ENCODE results near the gene CPM. TPM values are rescaled to one million over a fixed set of nuclear protein-coding genes. Genes with fewer than 3 reads are reported as not detected.

CPM gene
- total RNA-seq, 1 experiment from 2014 or later = 0.96 TPM

DNA sequence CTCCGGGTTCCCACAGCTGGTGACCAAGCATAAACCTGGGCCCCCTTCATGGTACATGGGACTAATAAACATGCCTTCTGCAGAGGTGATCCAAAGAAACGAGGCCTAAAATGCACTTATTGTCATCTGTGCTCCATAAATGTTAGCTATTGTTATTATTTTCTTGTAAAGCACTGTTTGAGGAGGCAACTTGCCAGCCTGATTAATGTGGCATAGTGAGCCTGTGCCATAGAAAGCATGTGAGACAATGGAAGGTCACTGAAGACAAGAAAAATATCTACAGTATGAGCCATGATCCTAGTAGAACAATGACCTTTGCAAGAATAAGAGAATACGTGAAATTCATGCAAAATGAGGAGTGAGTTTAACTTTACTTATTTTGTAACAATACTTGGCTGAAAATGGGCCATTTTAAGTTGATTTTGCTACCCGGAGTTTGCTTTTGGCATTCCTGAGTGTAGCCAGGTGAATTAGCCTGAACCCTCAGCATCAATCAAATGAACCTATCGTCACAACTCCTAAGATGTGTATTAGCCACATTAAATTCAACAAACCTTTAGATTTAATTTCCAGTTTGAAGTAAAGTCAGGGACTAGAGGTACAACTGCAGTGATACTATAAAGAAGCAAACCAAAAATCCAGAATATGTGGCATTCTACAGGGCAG is 52.2 kb downstream of the CPM start:
- no peak for DNase-seq (ENCODE audit: low spot score)
- Mint-ChIP-seq H3K9me3 (peaks cover 11% of the 10 kb centered on the region), H3K4me3 (no peak overlapping the region), H3K36me3 (no peaks in the 10 kb centered on the region), H3K27ac (no peak overlapping the region), H3K4me1 (no peaks in the 10 kb centered on the region; the same call in 1 of the 2 replicates), H3K27me3 (ENCODE audit: low read depth) (no peaks in the 10 kb centered on the region)
- POLR2A ChIA-PET = no interaction called here
- TF ChIP-seq FOXJ3 (CRISPR knock-in tag; IDR thresholded peaks at IDR 0.05; ENCODE audit: borderline replicate concordance) (no peak), JAZF1 (CRISPR knock-in tag; IDR thresholded peaks at IDR 0.05) (no peak), ZNF232 (CRISPR knock-in tag; IDR thresholded peaks at IDR 0.05) (no peak), NR2C2 (CRISPR knock-in tag; IDR thresholded peaks at IDR 0.05) (no peak), ETV6 (CRISPR knock-in tag; IDR thresholded peaks at IDR 0.05) (no peak)
- TF ChIP-seq, protein P1, sequence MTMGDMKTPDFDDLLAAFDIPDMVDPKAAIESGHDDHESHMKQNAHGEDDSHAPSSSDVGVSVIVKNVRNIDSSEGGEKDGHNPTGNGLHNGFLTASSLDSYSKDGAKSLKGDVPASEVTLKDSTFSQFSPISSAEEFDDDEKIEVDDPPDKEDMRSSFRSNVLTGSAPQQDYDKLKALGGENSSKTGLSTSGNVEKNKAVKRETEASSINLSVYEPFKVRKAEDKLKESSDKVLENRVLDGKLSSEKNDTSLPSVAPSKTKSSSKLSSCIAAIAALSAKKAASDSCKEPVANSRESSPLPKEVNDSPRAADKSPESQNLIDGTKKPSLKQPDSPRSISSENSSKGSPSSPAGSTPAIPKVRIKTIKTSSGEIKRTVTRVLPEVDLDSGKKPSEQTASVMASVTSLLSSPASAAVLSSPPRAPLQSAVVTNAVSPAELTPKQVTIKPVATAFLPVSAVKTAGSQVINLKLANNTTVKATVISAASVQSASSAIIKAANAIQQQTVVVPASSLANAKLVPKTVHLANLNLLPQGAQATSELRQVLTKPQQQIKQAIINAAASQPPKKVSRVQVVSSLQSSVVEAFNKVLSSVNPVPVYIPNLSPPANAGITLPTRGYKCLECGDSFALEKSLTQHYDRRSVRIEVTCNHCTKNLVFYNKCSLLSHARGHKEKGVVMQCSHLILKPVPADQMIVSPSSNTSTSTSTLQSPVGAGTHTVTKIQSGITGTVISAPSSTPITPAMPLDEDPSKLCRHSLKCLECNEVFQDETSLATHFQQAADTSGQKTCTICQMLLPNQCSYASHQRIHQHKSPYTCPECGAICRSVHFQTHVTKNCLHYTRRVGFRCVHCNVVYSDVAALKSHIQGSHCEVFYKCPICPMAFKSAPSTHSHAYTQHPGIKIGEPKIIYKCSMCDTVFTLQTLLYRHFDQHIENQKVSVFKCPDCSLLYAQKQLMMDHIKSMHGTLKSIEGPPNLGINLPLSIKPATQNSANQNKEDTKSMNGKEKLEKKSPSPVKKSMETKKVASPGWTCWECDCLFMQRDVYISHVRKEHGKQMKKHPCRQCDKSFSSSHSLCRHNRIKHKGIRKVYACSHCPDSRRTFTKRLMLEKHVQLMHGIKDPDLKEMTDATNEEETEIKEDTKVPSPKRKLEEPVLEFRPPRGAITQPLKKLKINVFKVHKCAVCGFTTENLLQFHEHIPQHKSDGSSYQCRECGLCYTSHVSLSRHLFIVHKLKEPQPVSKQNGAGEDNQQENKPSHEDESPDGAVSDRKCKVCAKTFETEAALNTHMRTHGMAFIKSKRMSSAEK (CRISPR knock-in tag; IDR thresholded peaks at IDR 0.05; ENCODE audit: borderline replicate concordance) = no peak
- TF ChIP-seq, protein P2, sequence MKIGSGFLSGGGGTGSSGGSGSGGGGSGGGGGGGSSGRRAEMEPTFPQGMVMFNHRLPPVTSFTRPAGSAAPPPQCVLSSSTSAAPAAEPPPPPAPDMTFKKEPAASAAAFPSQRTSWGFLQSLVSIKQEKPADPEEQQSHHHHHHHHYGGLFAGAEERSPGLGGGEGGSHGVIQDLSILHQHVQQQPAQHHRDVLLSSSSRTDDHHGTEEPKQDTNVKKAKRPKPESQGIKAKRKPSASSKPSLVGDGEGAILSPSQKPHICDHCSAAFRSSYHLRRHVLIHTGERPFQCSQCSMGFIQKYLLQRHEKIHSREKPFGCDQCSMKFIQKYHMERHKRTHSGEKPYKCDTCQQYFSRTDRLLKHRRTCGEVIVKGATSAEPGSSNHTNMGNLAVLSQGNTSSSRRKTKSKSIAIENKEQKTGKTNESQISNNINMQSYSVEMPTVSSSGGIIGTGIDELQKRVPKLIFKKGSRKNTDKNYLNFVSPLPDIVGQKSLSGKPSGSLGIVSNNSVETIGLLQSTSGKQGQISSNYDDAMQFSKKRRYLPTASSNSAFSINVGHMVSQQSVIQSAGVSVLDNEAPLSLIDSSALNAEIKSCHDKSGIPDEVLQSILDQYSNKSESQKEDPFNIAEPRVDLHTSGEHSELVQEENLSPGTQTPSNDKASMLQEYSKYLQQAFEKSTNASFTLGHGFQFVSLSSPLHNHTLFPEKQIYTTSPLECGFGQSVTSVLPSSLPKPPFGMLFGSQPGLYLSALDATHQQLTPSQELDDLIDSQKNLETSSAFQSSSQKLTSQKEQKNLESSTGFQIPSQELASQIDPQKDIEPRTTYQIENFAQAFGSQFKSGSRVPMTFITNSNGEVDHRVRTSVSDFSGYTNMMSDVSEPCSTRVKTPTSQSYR (CRISPR knock-in tag; IDR thresholded peaks at IDR 0.05) = no peak
- no peak for ATAC-seq
- CTCF ChIA-PET = interaction anchor here (0.9 kb wide), 1 partner anchor 276 kb away, joined by 4 read pairs; no protein-coding TSS in a partner anchor

DNA sequence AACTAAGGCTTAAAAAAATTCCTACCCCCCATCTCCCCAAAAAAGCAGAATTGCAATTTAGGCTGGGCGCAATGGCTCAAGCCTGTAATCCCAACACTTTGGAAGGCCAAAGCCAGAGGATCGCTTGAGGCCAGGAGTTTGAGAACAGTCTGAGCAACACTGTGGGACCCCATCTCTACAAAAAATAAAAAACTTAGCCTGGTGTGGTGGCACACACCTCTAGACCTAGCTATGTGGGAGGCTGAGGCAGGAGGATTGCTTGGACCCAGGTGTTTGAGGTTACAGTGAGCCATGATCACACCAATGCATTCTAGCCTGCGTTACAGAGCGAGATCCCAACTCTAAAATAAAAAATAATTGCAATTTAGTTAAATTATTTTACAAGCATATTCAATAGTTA is 54.1 kb downstream of the CPM start:
- no peaks in the 10 kb centered on the region for H3K36me3 Mint-ChIP-seq
- H3K9me3 Mint-ChIP-seq = peaks cover 11% of the 10 kb centered on the region
- no peak overlapping the region for H3K4me3 Mint-ChIP-seq
- no peaks in the 10 kb centered on the region for H3K27me3 Mint-ChIP-seq (ENCODE audit: low read depth)
- ChIA-PET CTCF (no interaction called here), POLR2A (no interaction called here)
- no peaks in the 10 kb centered on the region for H3K4me1 Mint-ChIP-seq
- DNase-seq (ENCODE audit: low spot score) (no peak), ATAC-seq (no peak)
- no peak for TF ChIP-seq ZNF232 (CRISPR knock-in tag; IDR thresholded peaks at IDR 0.05)
- TF ChIP-seq, protein P3, sequence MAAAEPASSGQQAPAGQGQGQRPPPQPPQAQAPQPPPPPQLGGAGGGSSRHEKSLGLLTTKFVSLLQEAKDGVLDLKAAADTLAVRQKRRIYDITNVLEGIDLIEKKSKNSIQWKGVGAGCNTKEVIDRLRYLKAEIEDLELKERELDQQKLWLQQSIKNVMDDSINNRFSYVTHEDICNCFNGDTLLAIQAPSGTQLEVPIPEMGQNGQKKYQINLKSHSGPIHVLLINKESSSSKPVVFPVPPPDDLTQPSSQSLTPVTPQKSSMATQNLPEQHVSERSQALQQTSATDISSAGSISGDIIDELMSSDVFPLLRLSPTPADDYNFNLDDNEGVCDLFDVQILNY (CRISPR knock-in tag; IDR thresholded peaks at IDR 0.05) = no peak
- no peak overlapping the region for H3K27ac Mint-ChIP-seq

DNA sequence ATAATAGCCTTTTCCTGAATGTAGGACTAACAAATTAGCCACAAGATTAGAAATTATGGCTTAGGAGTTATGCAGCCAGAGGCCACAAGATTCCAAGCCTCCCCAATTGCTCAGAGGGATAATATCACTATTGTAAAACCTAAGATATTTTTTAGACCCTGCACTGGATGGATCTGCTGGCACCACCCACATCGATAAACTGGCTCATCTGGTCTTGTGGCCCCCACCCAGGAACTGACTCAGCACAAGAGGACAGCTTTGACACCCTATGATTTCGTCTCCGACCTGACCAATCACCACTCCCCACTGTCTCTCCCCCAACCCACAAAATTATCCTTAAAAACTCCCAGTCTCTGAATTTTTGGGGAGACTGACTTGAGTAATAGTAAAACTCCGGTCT is 54.7 kb downstream of the CPM start:
- ChIA-PET POLR2A (no interaction called here), CTCF (no interaction called here)
- no peak for ATAC-seq
- TF ChIP-seq, protein P4, sequence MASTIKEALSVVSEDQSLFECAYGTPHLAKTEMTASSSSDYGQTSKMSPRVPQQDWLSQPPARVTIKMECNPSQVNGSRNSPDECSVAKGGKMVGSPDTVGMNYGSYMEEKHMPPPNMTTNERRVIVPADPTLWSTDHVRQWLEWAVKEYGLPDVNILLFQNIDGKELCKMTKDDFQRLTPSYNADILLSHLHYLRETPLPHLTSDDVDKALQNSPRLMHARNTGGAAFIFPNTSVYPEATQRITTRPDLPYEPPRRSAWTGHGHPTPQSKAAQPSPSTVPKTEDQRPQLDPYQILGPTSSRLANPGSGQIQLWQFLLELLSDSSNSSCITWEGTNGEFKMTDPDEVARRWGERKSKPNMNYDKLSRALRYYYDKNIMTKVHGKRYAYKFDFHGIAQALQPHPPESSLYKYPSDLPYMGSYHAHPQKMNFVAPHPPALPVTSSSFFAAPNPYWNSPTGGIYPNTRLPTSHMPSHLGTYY (CRISPR knock-in tag; IDR thresholded peaks at IDR 0.05) = no peak
- no peak for DNase-seq (ENCODE audit: low spot score)
- no peak overlapping the region for H3K27ac Mint-ChIP-seq
- H3K4me1 Mint-ChIP-seq = no peaks in the 10 kb centered on the region
- H3K36me3 Mint-ChIP-seq = no peaks in the 10 kb centered on the region
- H3K9me3 Mint-ChIP-seq = peaks cover 11% of the 10 kb centered on the region
- no peak overlapping the region for H3K4me3 Mint-ChIP-seq
- no peaks in the 10 kb centered on the region for H3K27me3 Mint-ChIP-seq (ENCODE audit: low read depth)

Measured in WTC11 (cell line).